H1 (cell line): ENCODE data around the gene COBLL1. TPM values are rescaled to one million over a fixed set of nuclear protein-coding genes. Genes with fewer than 3 reads are reported as not detected.

Source experiments
- CTCF ChIA-PET: fragments of 300-600 bp; sonication (Branson Sonifier 250); formaldehyde crosslinking; loops from one replicate; lab custom pipeline; 2021; ENCODE audit not compliant: partially characterized antibody; lab: Charles Lee
- POLR2A ChIA-PET: fragments of 300-600 bp; sonication (Branson Sonifier 250); formaldehyde crosslinking; loops from one replicate; lab custom pipeline; 2021; ENCODE audit warnings: inconsistent platforms; ENCODE audit not compliant: partially characterized antibody; lab: Charles Lee
- DNase-seq, 2 experiments: peaks; one replicate each; pipeline versions ENCODE4 v3.0.0 to v3.0.0-alpha.2; 2010 to 2022; ENCODE audit warnings: low spot score in 2 of 2, low read depth in 1 of 2, mixed read lengths in 1 of 2
- FAIRE-seq: peaks from 2 replicates; lab custom pipeline; 2011; peaks lifted over from hg19 to GRCh38; lab: Jason Lieb, UNC
- H2AFZ ChIP-seq: 2 replicates; pipeline ENCODE4 v1.8.1; 2012; ENCODE audit warnings: low read length, inconsistent platforms
- H2AK5ac ChIP-seq: 2 replicates; pipeline ENCODE4 v1.6.1; 2013; ENCODE audit warnings: low read depth, low read length
- H2BK120ac ChIP-seq: replicated peaks from 2 replicates; pipeline ENCODE3; 2013; ENCODE audit warnings: low read depth, low read length, inconsistent platforms
- H2BK12ac ChIP-seq: 2 replicates; pipeline ENCODE4 v1.6.1; 2013; ENCODE audit warnings: low read depth, low read length
- H2BK15ac ChIP-seq: 2 replicates; pipeline ENCODE4 v1.6.1; 2013; ENCODE audit warnings: low read length
- H2BK20ac ChIP-seq: 2 replicates; pipeline ENCODE4 v1.6.1; 2013; ENCODE audit warnings: low read length
- H2BK5ac ChIP-seq: 2 replicates; pipeline ENCODE4 v1.6.1; 2013; ENCODE audit warnings: low read depth, low read length
- H3K14ac ChIP-seq: 2 replicates; pipeline ENCODE4 v1.6.1; 2013; ENCODE audit warnings: inconsistent platforms; ENCODE audit not compliant: insufficient read length
- H3K18ac ChIP-seq: 2 replicates; pipeline ENCODE4 v1.6.1; 2013; ENCODE audit warnings: low read length; ENCODE audit errors: extremely low read depth
- H3K23ac ChIP-seq: 2 replicates; pipeline ENCODE4 v1.6.1; 2013; ENCODE audit warnings: inconsistent platforms; ENCODE audit not compliant: insufficient read length
- H3K23me2 ChIP-seq: 2 replicates; pipeline ENCODE4 v1.6.1; 2013; ENCODE audit warnings: low read depth, low read length
- H3K27ac ChIP-seq: 2 replicates; pipeline ENCODE4 v1.6.1; 2011; ENCODE audit warnings: low read depth, low read length, inconsistent platforms
- H3K27me3 ChIP-seq, 4 experiments: replicated peaks in 1 of 4; 1 replicate in 1 of 4; 2 replicates in 3 of 4; pipeline versions ENCODE4 v1.6.1 to v1.8.1; 2011 to 2013; ENCODE audit warnings: low read length in 3 of 4, mild to moderate bottlenecking in 3 of 4, inconsistent platforms in 2 of 4, mixed read lengths in 2 of 4, moderate library complexity in 1 of 4; ENCODE audit not compliant: control insufficient read depth in 3 of 4, insufficient read depth in 3 of 4; ENCODE audit errors: extremely low read depth in 1 of 4
- H3K36me3 ChIP-seq, 4 experiments: 2 replicates each; pipeline versions ENCODE4 v1.6.1 to v1.8.1; 2011 to 2013; ENCODE audit warnings: mild to moderate bottlenecking in 4 of 4, low read length in 3 of 4, moderate library complexity in 2 of 4, control low read depth in 1 of 4, inconsistent platforms in 1 of 4; ENCODE audit not compliant: insufficient read depth in 4 of 4, control insufficient read depth in 2 of 4
- H3K4ac ChIP-seq: replicated peaks from 2 replicates; pipeline ENCODE3; 2013; ENCODE audit warnings: low read length, low read depth, mixed read lengths, inconsistent platforms; ENCODE audit not compliant: insufficient read length
- H3K4me1 ChIP-seq, 4 experiments: replicated peaks in 1 of 4; 1 replicate in 1 of 4; 2 replicates in 3 of 4; pipeline versions ENCODE4 v1.6.1 to v1.8.1; 2011 to 2013; ENCODE audit warnings: low read length in 3 of 4, inconsistent platforms in 2 of 4, mixed read lengths in 1 of 4; ENCODE audit not compliant: insufficient read depth in 4 of 4, control insufficient read depth in 3 of 4
- H3K4me2 ChIP-seq, 2 experiments: 2 replicates each; pipeline versions ENCODE4 v1.6.1 to v1.8.1; 2011 to 2013; ENCODE audit warnings: low read depth in 2 of 2, low read length in 2 of 2, control low read depth in 1 of 2, inconsistent platforms in 1 of 2, mild to moderate bottlenecking in 1 of 2; ENCODE audit not compliant: insufficient read depth in 1 of 2
- H3K4me3 ChIP-seq, 4 experiments: fragments of 200-600, 300-600 bp in 1 of 4; sonication (generic), shearing (Covaris generic), sonication (Bioruptor Twin) in 1 of 4; 2 replicates each; pipeline versions ENCODE4 v1.5.1 to v1.8.1; 2011 to 2016; ENCODE audit warnings: low read length in 4 of 4, low read depth in 3 of 4, control low read depth in 2 of 4, inconsistent platforms in 2 of 4, mild to moderate bottlenecking in 2 of 4, mixed read lengths in 1 of 4, moderate library complexity in 1 of 4; ENCODE audit not compliant: insufficient read depth in 2 of 4; ENCODE audit errors: extremely low read depth in 1 of 4
- H3K56ac ChIP-seq: replicated peaks from 2 replicates; pipeline ENCODE3; 2013; ENCODE audit warnings: low read depth, mild to moderate bottlenecking, mixed read lengths, low read length, inconsistent platforms; ENCODE audit not compliant: insufficient read length
- H3K79me1 ChIP-seq: 2 replicates; pipeline ENCODE4 v1.6.1; 2013; ENCODE audit warnings: low read depth, low read length, control low read depth
- H3K79me2 ChIP-seq, 2 experiments: 2 replicates each; pipeline versions ENCODE4 v1.6.1 to v1.8.1; 2012 to 2013; ENCODE audit warnings: low read length in 2 of 2, mild to moderate bottlenecking in 2 of 2, inconsistent platforms in 1 of 2; ENCODE audit not compliant: insufficient read depth in 2 of 2, control insufficient read depth in 1 of 2
- H3K9ac ChIP-seq, 4 experiments: replicated peaks in 1 of 4; 1 replicate in 1 of 4; 2 replicates in 3 of 4; pipeline versions ENCODE4 v1.6.1 to v1.8.1; 2011 to 2013; ENCODE audit warnings: low read depth in 3 of 4, low read length in 3 of 4, control low read depth in 2 of 4, mild to moderate bottlenecking in 2 of 4, moderate library complexity in 2 of 4, inconsistent platforms in 1 of 4; ENCODE audit errors: extremely low read depth in 1 of 4
- H3K9me3 ChIP-seq, 2 experiments: 2 replicates each; pipeline versions ENCODE4 v1.6.1 to v1.8.1; 2012 to 2013; ENCODE audit warnings: mild to moderate bottlenecking in 2 of 2, moderate library complexity in 2 of 2, control low read depth in 1 of 2, inconsistent platforms in 1 of 2, low read depth in 1 of 2, low read length in 1 of 2, mixed read lengths in 1 of 2; ENCODE audit not compliant: insufficient read depth in 2 of 2
- H4K20me1 ChIP-seq, 2 experiments: replicated peaks in 1 of 2; 2 replicates each; pipeline versions ENCODE3 to v1.8.1; 2011 to 2013; ENCODE audit warnings: inconsistent platforms in 2 of 2, low read length in 2 of 2, mild to moderate bottlenecking in 1 of 2; ENCODE audit not compliant: insufficient read depth in 2 of 2, control insufficient read depth in 1 of 2
- H4K5ac ChIP-seq: 2 replicates; pipeline ENCODE4 v1.6.1; 2013; ENCODE audit warnings: low read length, low read depth, mixed read lengths, inconsistent platforms; ENCODE audit not compliant: insufficient read length
- H4K8ac ChIP-seq: 2 replicates; pipeline ENCODE4 v1.8.0; 2013; ENCODE audit warnings: mild to moderate bottlenecking, moderate library complexity, low read length, inconsistent platforms; ENCODE audit not compliant: insufficient read depth; ENCODE audit errors: extremely low read depth
- H4K91ac ChIP-seq: replicated peaks from 2 replicates; pipeline ENCODE3; 2013; ENCODE audit warnings: low read length, mixed read lengths, inconsistent platforms; ENCODE audit not compliant: insufficient read length
- BCL11A ChIP-seq, 2 experiments: IDR thresholded peaks; one replicate each; pipeline ENCODE4 v1.6.1; 2011; ENCODE audit warnings: low read depth in 2 of 2, low read length in 2 of 2, mild to moderate bottlenecking in 2 of 2
- CBX8 ChIP-seq: fragments of 300-800, 300-1000 bp; sonication (generic); IDR thresholded peaks from 2 replicates; pipeline ENCODE4 v1.7.1; 2016; ENCODE audit warnings: low read depth, low read length, borderline replicate concordance
- CHD1 ChIP-seq: IDR thresholded peaks from 2 replicates; pipeline ENCODE4 v1.6.1; 2012; ENCODE audit warnings: low read depth, low read length, improper control_type of control experiment
- CHD2 ChIP-seq: IDR thresholded peaks from 2 replicates; pipeline ENCODE4 v1.6.1; 2012; ENCODE audit warnings: low read length, improper control_type of control experiment
- HDAC2 ChIP-seq, 2 experiments: fragments of 300-600 bp in 1 of 2; sonication (generic) in 1 of 2; IDR thresholded peaks; 2 replicates each; pipeline ENCODE4 v1.6.1; 2011 to 2012; ENCODE audit warnings: low read depth in 2 of 2, low read length in 2 of 2, mild to moderate bottlenecking in 2 of 2, moderate library complexity in 2 of 2, borderline replicate concordance in 1 of 2, inconsistent platforms in 1 of 2
- POU5F1 ChIP-seq: IDR thresholded peaks from 2 replicates; pipeline ENCODE4 v1.6.1; 2011; ENCODE audit warnings: low read depth, mild to moderate bottlenecking, low read length, moderate library complexity
- SAP30 ChIP-seq: fragments of 300-600 bp; sonication (generic); IDR thresholded peaks from 2 replicates; pipeline ENCODE4 v1.7.1; 2012; ENCODE audit warnings: low read length, moderate library complexity, mild to moderate bottlenecking, inconsistent platforms; ENCODE audit not compliant: insufficient read depth, insufficient replicate concordance
- SIX5 ChIP-seq: IDR thresholded peaks from 2 replicates; pipeline ENCODE4 v1.6.1; 2011; ENCODE audit warnings: mild to moderate bottlenecking, low read depth, low read length
- SUZ12 ChIP-seq: fragments of 200-600 bp; sonication (generic); IDR thresholded peaks from 2 replicates; pipeline ENCODE4 v1.6.1; 2012; ENCODE audit warnings: mild to moderate bottlenecking, inconsistent platforms, low read length, moderate library complexity, mixed read lengths
- TAF1 ChIP-seq: IDR thresholded peaks from 2 replicates; pipeline ENCODE4 v1.6.1; 2011; ENCODE audit warnings: mild to moderate bottlenecking, low read depth, low read length
- TEAD4 ChIP-seq: IDR thresholded peaks from 2 replicates; pipeline ENCODE4 v1.6.1; 2012; ENCODE audit warnings: low read depth, low read length, inconsistent platforms, mixed read lengths
- WGBS, 2 experiments: shearing (Covaris generic) in 1 of 2; methylation state at CpG; one replicate each; pipeline versions ENCODE4 v1.1.6 to v1.1.7; 2013 to 2015; ENCODE audit warnings: low lambda C conversion rate in 2 of 2, mixed read lengths in 2 of 2, inconsistent platforms in 1 of 2, low coverage in 1 of 2, missing lambda C conversion rate in 1 of 2; ENCODE audit not compliant: insufficient replicate concordance in 2 of 2, insufficient coverage in 1 of 2, insufficient read length in 1 of 2; ENCODE audit errors: extremely low coverage in 1 of 2, missing lambda C conversion rate in 1 of 2; 5-methylcytosine and 5-hydroxymethylcytosine counted together
- polyA plus RNA-seq, 7 experiments: library from polyadenylated mRNA; depleted of rRNA in 3 of 7; stranded (reverse) in 5 of 7; unstranded in 2 of 7; fragments of >200 nt in 5 of 7; fragments of 200-250 nt in 2 of 7; gene quantifications; 1 replicate in 5 of 7; 2 replicates in 1 of 7; 4 replicates in 1 of 7; pipeline versions ENCODE4 v1.2.1 to v1.2.3, GENCODE V29; 2011 to 2013; ENCODE audit warnings: missing spikeins in 2 of 7, mixed read lengths in 2 of 7
- total RNA-seq: library from RNA; stranded (reverse); fragmentation: NEBNext Ultra II Directional; extraction: Animal tissue kit (Norgen Biotek cat#: 25700); gene quantifications from 2 replicates; pipeline ENCODE4 v1.2.1, GENCODE V29; 2021
- TF ChIP-seq, protein P1 (sequence below), 3 experiments: IDR thresholded peaks; 1 replicate in 2 of 3; 2 replicates in 1 of 3; pipeline versions ENCODE4 v1.5.1 to v1.6.1; 2011; ENCODE audit warnings: low read length in 3 of 3, mild to moderate bottlenecking in 3 of 3, inconsistent platforms in 2 of 3, low read depth in 1 of 3, moderate library complexity in 1 of 3; ENCODE audit not compliant: insufficient read depth in 1 of 3; ENCODE audit errors: control extremely low read depth in 1 of 3

Gene COBLL1
- total and polyA plus RNA-seq, 2 of the 8 experiments (the other 6 are each of a cell fraction or from before 2014, with no cell fraction given) = 2.2 to 6.2 TPM

DNA sequence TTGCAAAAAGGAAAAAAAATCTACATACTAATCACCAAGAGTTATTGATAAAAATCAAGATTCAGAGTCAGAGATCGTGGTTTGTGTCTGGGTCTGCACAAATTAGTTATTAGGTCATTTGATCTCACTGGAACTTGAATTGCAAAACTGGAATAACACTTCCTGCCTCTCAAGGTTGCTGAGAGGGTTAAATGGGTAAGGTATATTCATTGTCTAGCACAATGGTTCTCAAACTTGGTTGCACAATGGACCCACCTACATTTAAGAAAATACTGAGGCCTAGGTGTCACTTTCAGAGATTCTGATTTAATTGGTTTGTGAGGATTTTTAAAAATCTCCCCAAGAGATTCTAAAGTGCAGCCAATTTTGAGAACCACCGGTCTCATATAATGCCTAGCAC is 84.8 kb downstream of the COBLL1 start:
- no peak for FAIRE-seq
- TF ChIP-seq HDAC2 (IDR thresholded peaks at IDR 0.05; ENCODE audit: borderline replicate concordance in 1 of 2, low read depth in 2 of 2, low read length in 2 of 2) (no peak), CHD1 (no peak), SUZ12 (no peak), CHD2 (no peak), SAP30 (no peak), BCL11A (IDR thresholded peaks at IDR 0.05; ENCODE audit: low read depth in 2 of 2, low read length in 2 of 2) (no peak), TEAD4 (no peak), TAF1 (no peak), CBX8 (no peak), POU5F1 (no peak), SIX5 (no peak)
- TF ChIP-seq, protein P1, sequence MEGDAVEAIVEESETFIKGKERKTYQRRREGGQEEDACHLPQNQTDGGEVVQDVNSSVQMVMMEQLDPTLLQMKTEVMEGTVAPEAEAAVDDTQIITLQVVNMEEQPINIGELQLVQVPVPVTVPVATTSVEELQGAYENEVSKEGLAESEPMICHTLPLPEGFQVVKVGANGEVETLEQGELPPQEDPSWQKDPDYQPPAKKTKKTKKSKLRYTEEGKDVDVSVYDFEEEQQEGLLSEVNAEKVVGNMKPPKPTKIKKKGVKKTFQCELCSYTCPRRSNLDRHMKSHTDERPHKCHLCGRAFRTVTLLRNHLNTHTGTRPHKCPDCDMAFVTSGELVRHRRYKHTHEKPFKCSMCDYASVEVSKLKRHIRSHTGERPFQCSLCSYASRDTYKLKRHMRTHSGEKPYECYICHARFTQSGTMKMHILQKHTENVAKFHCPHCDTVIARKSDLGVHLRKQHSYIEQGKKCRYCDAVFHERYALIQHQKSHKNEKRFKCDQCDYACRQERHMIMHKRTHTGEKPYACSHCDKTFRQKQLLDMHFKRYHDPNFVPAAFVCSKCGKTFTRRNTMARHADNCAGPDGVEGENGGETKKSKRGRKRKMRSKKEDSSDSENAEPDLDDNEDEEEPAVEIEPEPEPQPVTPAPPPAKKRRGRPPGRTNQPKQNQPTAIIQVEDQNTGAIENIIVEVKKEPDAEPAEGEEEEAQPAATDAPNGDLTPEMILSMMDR (IDR thresholded peaks at IDR 0.05; ENCODE audit: control extremely low read depth in 1 of 3, insufficient read depth in 1 of 3, low read depth in 1 of 3, low read length in 3 of 3) = no peak

More for the DNA sequence above, 84.8 kb downstream of the COBLL1 start:
- H3K27ac ChIP-seq = no peak overlapping the region
- H3K27me3 ChIP-seq = no peaks in the 10 kb centered on the region
- H3K36me3 ChIP-seq = no peaks in the 10 kb centered on the region
- H2AFZ ChIP-seq = no peak overlapping the region
- no peak overlapping the region for H3K14ac ChIP-seq
- H2BK5ac ChIP-seq = no peak overlapping the region
- CTCF ChIA-PET = no interaction called here
- H3K23ac ChIP-seq = no peak overlapping the region
- DNase-seq = no peak
- H3K4me3 ChIP-seq = no peak overlapping the region
- H2BK12ac ChIP-seq = no peak overlapping the region
- POLR2A ChIA-PET = no interaction called here
- no peak overlapping the region for H3K9ac ChIP-seq
- H3K23me2 ChIP-seq = no peaks in the 10 kb centered on the region; the same call in 1 of the 2 replicates
- no peak overlapping the region for H3K4me2 ChIP-seq
- no peak overlapping the region for H2BK20ac ChIP-seq
- no peak overlapping the region for H2AK5ac ChIP-seq
- no peak overlapping the region for H3K56ac ChIP-seq
- H3K79me1 ChIP-seq = no peaks in the 10 kb centered on the region
- no peaks in the 10 kb centered on the region for H3K9me3 ChIP-seq
- no peak overlapping the region for H2BK120ac ChIP-seq
- H4K5ac ChIP-seq = no peak overlapping the region
- 85% methylated on average over 2 of the region's 2 CpGs; no CpG with 5 or more reads in 1 of the 2 experiments for WGBS, 2 experiments
- no peak overlapping the region for H3K4ac ChIP-seq
- no peaks in the 10 kb centered on the region for H3K4me1 ChIP-seq
- H4K91ac ChIP-seq = no peak overlapping the region
- H2BK15ac ChIP-seq = no peak overlapping the region
- no peak overlapping the region for H3K18ac ChIP-seq
- H4K8ac ChIP-seq = no peak overlapping the region
- no peaks in the 10 kb centered on the region for H4K20me1 ChIP-seq
- H3K79me2 ChIP-seq = no peaks in the 10 kb centered on the region
